GM21825 (cell line): ENCODE results near the gene RPS4Y1.

ENCODE experiments used
- ATAC-seq: cut with Tn5 transposase; IDR thresholded peaks from one replicate; pipeline ENCODE4 v1.9.1; 2021; ENCODE audit warnings: mild to moderate bottlenecking, moderate library complexity; ENCODE audit not compliant: unreplicated experiment

Gene RPS4Y1

DNA sequence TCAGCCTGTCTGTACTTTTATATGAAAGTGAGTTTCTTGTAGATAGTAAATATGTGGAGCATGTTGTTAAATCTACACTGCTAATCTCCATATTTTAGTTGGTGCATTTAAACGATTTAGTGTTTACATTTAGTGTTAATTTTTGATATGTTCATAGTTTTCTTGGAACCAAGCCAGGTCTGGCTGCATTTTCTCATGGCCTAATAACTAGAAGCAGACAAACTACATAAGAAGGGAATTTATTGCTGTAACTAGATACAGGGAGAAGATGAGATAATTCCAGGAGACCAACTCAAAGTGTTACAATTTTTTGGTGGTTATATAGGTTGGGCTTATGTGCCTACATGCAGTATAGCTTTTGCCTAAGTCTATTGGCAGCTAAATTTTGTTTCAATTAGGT is 32.8 kb downstream of the RPS4Y1 start:
- ATAC-seq, result no peak

DNA sequence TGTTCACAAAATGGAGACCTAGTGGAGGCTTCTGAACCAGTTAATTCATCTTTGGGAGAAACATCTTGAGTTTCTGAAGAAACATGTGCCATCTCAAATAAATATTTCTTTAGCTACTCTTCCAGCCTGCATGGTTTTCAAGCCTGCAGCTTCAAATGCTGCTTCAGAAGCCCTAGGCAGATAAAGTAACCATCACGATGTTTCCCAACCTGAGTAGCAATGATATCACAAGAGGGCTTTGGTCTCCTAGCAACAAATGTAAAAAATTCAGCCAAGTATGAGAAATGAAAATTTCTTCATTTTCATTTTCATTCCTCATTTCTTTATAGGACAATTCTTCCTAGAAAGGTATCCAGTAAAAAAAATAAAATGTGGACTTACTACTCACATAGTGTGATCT is 42.2 kb downstream of the RPS4Y1 start:
- no peak for ATAC-seq

DNA sequence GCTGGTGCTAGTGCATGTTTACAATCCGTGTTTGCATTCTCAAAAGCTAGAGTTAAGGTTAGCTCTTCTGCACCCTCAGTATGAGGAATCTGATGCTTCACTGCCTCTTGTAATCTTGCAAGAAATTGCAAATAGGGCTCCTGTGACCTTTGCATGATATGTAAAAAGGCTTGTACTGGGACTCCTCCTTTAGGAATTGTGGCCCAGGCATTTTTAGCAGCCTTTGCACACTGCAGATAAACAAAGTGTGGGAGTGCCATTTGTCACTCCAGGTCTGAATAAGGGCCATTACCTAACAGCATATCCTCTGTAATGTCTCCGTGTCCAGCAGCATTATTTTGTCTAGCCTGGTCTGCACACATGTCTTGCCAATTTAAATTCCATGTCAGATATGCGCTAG is 44.5 kb downstream of the RPS4Y1 start:
- no peak for ATAC-seq

DNA sequence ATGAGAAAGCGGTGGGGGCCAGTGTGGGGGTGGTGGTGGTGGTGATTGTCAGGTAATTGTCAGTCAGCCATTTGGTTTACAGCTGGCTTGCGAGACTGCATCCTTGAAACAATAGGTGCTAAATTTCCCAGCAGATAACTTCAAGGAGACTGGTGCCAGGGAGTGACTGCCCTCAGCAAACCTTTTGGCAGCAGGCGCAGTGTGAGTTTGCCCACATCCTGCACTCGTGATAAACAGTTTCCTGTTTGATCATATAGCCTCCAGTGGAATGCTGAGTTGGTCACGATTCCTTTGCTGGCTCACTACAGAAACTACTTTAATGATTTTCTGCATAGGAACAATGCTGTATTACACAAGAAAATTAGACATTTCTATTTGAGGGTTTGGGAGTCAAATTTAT is 46.0 kb downstream of the RPS4Y1 start:
- ATAC-seq, result no peak

DNA sequence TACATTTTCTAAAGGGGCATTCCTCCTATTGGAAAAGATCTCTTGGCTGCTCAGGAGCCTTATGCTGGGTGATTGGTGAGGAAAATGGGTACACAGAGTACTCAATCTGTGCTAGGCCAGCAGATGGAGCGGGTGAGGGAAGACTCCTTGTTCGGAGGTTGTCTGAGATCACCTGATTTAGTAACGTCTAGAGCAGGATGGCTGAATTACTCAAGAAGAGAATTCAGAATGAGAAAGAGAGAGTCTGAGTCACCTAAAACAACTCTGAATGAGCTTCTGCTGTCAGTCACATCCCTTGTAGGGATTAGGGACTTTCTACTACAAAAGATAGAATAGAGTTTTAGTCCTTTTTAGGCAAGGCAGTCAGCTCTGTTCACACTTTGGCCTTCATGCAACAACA is 46.6 kb downstream of the RPS4Y1 start:
- no peak for ATAC-seq

DNA sequence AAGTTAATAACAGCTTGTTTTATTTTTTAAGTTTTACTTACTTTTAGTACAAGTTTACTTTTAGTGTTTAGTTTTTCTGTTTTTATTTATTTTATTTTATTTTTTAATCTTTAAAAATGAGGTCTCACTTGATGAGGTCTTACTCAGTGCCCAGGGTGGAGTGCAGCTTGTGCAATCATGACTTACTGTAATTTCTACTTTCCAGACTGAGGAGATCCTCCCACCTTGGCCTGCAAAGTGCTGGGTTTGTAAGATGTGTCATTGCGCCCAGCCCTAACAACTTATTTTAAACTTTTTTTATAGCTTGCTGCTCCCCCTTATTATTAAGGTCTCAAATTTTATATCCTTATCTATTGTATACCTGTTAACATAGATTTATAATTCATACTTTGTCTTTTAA is 52.1 kb downstream of the RPS4Y1 start:
- ATAC-seq, result no peak

DNA sequence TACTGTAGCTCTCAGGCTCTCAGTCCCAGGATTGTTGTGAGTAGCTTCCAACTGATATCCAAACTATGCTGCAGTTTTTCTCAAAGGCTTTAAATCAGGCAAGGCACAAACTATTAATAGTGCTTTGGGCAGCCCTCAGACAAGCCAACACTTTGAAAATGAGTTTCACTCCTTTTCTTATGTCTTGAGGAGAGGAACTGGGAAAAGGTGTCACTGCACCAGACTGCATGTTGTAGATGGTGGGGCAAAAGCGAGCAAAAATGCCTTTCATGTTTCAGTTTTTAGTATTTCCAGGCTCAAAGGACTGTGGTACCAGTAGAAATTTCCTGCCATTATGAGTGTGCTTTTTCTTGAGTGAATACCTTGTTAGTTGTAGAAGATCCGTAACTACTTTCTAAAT is 54.6 kb downstream of the RPS4Y1 start:
- no peak for ATAC-seq

DNA sequence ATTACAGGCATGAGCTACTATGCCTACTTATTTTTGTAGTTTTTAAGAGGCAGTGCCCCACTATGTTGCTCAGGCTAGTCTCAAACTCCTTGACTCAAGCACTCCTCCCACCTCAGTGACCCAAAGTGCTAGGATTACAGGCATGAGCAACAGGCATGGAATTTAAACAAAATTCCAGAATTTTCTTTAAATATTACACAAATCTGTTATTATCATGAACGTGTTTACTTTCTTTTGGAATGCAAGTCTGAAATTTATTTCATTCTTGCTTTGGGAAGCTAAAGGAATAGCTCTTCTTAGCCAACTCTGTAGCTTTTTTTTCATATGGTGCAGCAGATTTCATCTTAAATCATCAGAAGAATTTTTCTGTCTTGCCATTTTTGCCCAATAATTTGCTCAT is 66.0 kb downstream of the RPS4Y1 start:
- no peak for ATAC-seq

DNA sequence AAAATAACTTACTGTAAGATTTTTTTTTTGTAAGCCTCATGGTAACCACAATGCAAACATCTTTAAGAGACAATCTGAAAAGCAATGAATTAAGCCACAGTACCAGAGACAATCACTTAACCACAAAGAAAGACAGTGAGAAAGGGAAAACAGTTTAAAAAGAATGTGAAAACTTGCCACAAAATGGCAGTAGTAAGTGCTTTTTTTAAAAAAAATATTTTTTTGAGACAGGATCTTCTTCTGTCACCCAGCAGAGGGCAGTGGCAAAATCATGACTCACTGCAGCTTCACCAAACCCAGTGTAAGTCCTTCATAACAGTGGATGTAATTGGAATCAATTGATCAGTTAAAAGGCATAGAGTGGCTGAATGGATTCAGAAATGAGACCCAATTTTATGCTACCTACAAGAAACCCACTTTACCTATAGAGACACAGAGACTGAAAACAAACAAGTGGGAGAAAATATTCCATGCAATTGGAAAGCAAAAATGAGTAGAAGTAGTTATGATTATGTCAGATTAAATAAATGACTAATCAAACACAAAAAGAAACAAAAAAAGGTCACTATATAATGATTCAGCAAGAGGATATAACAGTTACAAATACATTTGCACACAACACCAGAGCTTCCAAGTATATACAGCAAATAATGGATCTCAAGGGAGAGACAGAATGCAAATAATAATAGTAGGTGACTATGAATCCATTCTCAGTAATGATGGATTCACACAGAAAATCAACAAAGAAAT is 71.8 kb downstream of the RPS4Y1 start:
- ATAC-seq, result no peak
